GM19438 (cell line): ENCODE data around the gene POLR3E.
A peak's percentile ranks its signal among the peaks of the same experiment; 100 is the strongest.
"Not testable (repeated sequence)": the region's sequence is repeated elsewhere in the genome, so short reads cannot be mapped to it uniquely, and the experiment has no call there.

Source experiments
- ATAC-seq: cut with Tn5 transposase; IDR thresholded peaks from one replicate; pipeline ENCODE4 v1.9.1; 2021; ENCODE audit warnings: low read depth; ENCODE audit not compliant: unreplicated experiment

The POLR3E gene

GRCh38 chr16:22329199-22329695, 32.0 kb downstream of the POLR3E start:
- ATAC-seq, result no peak

GRCh38 chr16:22330326-22330725, 33.1 kb downstream of the POLR3E start:
- no peak for ATAC-seq

- no peak for ATAC-seq
These were observed 36.3 kb downstream of the POLR3E start for GRCh38 chr16:22333457-22333994.

- ATAC-seq, result no peak
These were observed 38.5 kb downstream of the POLR3E start for GRCh38 chr16:22335668-22336246.

GRCh38 chr16:22336581-22336980, 39.4 kb downstream of the POLR3E start:
- ATAC-seq, result no peak

- ATAC-seq, result no peak
These were observed 39.8 kb downstream of the POLR3E start for GRCh38 chr16:22337045-22337444.

- ATAC-seq, result no peak
These were observed 40.8 kb downstream of the POLR3E start for GRCh38 chr16:22337849-22338635.

GRCh38 chr16:22340945-22341344, 43.7 kb downstream of the POLR3E start:
- no peak for ATAC-seq

- no peak for ATAC-seq
These were observed 44.9 kb downstream of the POLR3E start for GRCh38 chr16:22342082-22342481.

GRCh38 chr16:22346483-22346882, 49.3 kb downstream of the POLR3E start:
- no peak for ATAC-seq

GRCh38 chr16:22347100-22347820, 50.1 kb downstream of the POLR3E start:
- no peak for ATAC-seq

GRCh38 chr16:22348291-22348690, 51.1 kb downstream of the POLR3E start:
- ATAC-seq, result no peak

- ATAC-seq, result not testable (repeated sequence)
These were observed 53.8 kb downstream of the POLR3E start for GRCh38 chr16:22351017-22351416.

- no peak for ATAC-seq
These were observed 54.9 kb downstream of the POLR3E start for GRCh38 chr16:22352140-22352539.

GRCh38 chr16:22352723-22353122, 55.5 kb downstream of the POLR3E start:
- no peak for ATAC-seq

GRCh38 chr16:22353191-22353919, 56.1 kb downstream of the POLR3E start:
- ATAC-seq, result no peak

- no peak for ATAC-seq
These were observed 56.8 kb downstream of the POLR3E start for GRCh38 chr16:22353933-22354541.

GRCh38 chr16:22355487-22355908, 58.3 kb downstream of the POLR3E start:
- ATAC-seq, result no peak

- ATAC-seq, result peak; percentile 25
These were observed 59.9 kb downstream of the POLR3E start for GRCh38 chr16:22356930-22357634.

- peak; percentile 80 for ATAC-seq
These were observed 60.4 kb downstream of the POLR3E start for GRCh38 chr16:22357635-22357971.
